GM12875 (cell line): ENCODE data around the gene CEP63.

ENCODE experiments used
- H3K4me3 ChIP-seq: one replicate; pipeline ENCODE4 v1.5.1; 2011; ENCODE audit warnings: low read depth, low read length, control low read depth
- TF ChIP-seq, protein P1 (sequence below): IDR thresholded peaks from 2 replicates; pipeline ENCODE4 v1.5.1; 2011; ENCODE audit warnings: low read depth, mild to moderate bottlenecking, control low read depth, inconsistent platforms, low read length, moderate library complexity, borderline replicate concordance; ENCODE audit not compliant: insufficient read depth

CEP63 gene

DNA sequence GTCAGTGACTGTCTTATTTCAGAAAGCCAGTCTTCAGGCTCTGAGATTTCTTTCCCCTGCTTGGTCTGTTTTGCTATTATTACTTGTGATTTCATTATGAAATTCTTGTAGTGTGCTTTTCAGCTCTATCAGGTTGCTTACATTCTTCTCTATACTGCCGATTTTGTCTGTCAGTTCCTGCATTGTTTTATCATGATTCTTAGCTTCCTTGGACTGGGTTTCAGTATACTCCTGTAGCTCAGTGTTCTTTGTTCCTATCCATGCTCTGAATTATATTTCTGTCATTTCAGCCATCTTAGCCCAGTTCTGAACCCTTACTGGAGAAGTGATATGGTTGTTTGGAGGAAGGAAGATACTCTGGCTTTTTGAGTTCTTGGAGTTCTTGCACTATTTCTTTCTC, 40.5 kb downstream of the CEP63 start:
- TF ChIP-seq, protein P1, sequence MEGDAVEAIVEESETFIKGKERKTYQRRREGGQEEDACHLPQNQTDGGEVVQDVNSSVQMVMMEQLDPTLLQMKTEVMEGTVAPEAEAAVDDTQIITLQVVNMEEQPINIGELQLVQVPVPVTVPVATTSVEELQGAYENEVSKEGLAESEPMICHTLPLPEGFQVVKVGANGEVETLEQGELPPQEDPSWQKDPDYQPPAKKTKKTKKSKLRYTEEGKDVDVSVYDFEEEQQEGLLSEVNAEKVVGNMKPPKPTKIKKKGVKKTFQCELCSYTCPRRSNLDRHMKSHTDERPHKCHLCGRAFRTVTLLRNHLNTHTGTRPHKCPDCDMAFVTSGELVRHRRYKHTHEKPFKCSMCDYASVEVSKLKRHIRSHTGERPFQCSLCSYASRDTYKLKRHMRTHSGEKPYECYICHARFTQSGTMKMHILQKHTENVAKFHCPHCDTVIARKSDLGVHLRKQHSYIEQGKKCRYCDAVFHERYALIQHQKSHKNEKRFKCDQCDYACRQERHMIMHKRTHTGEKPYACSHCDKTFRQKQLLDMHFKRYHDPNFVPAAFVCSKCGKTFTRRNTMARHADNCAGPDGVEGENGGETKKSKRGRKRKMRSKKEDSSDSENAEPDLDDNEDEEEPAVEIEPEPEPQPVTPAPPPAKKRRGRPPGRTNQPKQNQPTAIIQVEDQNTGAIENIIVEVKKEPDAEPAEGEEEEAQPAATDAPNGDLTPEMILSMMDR, result no peak
- H3K4me3 ChIP-seq, result no peak overlapping the region

DNA sequence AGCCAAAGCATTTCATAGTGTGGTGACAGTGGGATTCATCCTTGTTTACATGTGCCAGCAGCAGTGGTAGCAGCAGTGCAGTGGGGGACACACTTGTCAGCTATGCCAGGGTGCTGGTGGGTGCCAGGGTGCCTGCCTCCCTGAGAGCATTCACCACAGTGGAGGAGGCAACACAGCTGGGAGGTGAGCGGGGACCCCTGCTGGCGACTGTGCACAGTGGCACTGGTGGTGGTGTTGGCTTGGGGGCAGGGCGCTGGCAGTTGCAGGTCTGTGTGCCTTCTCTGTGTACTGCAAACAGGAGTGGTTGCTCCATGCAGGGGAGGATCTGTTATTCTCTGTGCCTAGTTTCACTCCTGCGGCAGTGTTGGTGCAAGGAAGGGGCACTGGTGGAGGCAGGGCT, 41.2 kb downstream of the CEP63 start:
- TF ChIP-seq, protein P1, result peak; percentile 43; the same call in 1 of the 2 replicates
- no peak overlapping the region for H3K4me3 ChIP-seq

DNA sequence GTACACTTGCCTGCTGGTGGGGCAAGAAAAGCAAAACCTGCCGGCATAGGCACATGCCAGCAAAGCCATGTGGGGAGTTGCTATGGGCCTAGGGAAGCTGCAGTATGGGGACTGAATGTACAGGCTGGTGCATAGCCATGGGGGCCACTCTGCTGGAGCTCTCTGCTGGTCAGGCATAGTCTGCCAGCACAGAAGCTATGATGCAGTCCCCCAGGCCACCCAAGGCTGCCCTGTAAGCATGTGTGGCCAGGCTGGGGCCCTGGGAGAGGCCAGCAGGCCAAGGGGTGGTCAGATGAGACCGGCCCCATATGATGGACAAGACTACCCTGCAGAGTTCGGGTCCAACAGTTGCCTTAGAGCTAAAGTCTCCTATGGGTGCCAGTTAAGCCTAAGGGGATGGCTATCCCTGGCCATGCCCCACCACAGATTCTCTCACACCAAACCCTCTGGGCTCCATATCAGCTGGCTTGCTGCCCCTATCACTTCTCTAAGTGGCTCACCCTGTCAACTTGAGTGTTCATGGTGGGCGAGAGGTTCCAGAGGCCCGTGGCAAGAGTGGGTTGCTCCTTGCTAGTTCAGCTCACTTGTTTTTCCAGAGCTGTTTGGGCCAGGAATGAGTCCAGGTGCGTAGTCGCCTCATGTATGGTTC, 41.8 kb downstream of the CEP63 start:
- no peak overlapping the region for H3K4me3 ChIP-seq
- TF ChIP-seq, protein P1, result no peak

DNA sequence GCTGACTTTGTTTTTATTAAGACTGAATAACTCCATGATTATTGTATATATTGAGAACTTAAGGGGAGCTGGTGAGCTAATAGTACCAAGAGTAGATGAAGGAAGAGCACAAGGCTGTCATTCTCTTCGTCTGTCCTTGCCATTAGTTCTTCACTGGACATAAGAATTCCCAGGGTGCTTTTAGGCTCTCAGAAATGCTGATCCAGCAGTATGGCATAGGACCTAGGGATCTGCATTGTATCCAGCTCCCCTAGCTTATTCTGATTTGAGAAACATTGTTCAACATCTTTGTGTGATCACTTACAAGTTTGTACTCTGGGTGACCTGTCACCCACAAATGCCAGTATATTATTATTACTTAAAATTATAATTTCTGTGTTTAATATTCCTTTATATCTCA, 47.6 kb downstream of the CEP63 start:
- no peak overlapping the region for H3K4me3 ChIP-seq
- TF ChIP-seq, protein P1, result no peak

DNA sequence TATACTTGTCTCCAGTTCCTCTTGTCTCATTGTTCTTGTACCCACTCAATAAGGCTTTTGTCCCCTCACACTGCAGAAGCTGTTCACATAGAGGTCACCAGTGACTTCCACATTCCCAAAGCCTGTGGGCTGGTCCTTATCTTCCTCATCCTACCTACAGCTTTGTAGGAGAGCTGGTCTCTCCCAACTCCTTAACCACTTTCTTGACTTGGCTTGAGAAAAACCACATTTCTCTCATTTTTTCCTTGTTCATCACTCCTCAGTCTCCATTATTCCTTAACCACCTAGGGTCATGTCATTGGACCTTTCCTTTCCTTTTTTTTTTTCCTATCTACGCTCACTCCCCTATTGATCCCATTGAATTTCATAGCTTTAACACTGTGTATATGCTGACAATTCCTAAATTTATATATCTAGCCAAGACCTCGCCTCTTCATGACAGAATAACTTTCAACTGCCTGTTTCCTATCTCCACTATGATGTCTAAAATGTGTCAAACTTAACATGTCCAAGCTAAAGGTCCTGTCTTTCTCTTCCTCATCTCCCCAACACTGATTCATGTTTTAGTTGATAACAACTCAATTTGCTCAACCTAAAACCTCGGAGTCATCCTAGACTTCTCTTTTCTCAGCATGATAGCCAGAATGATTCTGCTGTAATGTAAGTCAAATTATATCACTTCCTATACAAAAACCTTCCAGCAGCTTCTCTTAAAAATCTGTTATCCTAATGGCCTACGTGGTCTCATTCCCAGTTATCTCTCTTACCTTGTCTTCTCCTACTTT, 49.5 kb downstream of the CEP63 start:
- TF ChIP-seq, protein P1, result no peak
- no peak overlapping the region for H3K4me3 ChIP-seq

DNA sequence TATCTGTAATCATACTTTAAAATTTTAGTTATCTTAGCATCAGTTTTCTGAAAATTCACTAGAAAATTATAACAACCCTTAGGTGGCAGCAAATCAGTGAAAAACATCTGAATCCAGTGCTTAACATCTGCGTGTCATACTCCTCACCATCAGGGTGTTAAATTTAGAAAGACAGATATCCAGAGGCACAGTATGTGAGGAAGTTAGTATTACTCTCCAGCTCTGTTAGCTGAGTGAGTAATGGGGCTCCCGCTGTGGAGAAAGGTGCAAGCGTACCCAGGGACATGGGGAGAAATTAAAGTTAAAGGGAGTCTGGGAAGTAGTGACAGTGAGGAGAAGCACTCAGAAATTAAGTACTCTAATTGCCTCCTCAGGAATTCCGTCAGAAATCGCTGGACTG, 50.9 kb downstream of the CEP63 start:
- TF ChIP-seq, protein P1, result no peak
- no peak overlapping the region for H3K4me3 ChIP-seq

DNA sequence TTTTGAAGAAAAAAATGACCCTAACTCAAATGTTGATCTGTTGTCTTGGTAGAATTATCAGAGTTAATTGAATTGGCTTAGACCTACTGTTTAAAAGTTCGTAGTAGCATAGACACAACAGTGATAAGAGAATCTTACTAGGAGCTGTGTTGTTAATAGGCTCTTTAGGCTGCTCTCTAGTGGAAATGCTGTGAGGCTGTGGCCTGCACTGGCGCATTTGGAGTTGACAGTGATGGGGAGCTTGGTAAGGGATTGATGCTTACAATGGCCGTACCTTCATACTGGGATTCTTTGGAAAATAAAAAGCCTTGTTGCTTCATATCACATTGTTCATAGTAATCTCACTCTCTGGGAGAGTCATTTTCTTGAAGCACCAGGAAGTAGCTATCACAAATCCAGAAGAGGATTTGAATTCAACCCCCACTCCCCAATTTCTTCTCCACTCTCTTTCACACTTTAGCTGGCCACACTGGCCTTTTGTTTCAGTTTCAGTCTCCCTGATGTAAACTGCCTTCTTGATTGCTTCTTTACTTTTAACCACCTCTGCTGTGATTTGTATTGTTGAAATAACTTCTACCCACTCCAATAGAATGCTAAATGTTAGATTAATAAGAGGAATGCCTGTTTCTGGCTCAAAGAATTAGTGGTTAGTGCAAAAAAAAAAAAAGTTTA, 56.6 kb downstream of the CEP63 start:
- H3K4me3 ChIP-seq, result no peak overlapping the region
- TF ChIP-seq, protein P1, result no peak
